Body of pancreas (tissue), 4 donors: ENCODE measurements around the gene GGN. TPM values are rescaled to one million over a fixed set of nuclear protein-coding genes. Genes with fewer than 3 reads are reported as not detected.
"Not testable (repeated sequence)": the region's sequence is repeated elsewhere in the genome, so short reads cannot be mapped to it uniquely, and the experiment has no call there.

Source experiments
- ATAC-seq: fragments of 150-250 bp; one replicate; pipeline ENCODE4 v1.9.1; 2016
- DNase-seq, 4 donors: peaks; one replicate each; pipeline ENCODE4 v3.0.0-alpha.2; 2019
- H3K27ac ChIP-seq, 4 donors: fragments of 200-600 bp; sonication (generic); 1 replicate in 3 of 4; 2 replicates in 1 of 4; pipeline versions ENCODE4 v1.5.1 to v1.6.1; 2016 to 2019; ENCODE audit warnings: mild to moderate bottlenecking in 1 of 4, mixed read lengths in 1 of 4, moderate library complexity in 1 of 4
- H3K27me3 ChIP-seq, 2 donors: fragments of 200-600 bp; sonication (generic); one replicate each; pipeline ENCODE4 v1.6.0; 2016; ENCODE audit warnings: mild to moderate bottlenecking in 1 of 2
- H3K36me3 ChIP-seq, 2 donors: fragments of 200-600 bp; sonication (generic); replicated peaks in 1 of 2; 2 replicates each; pipeline ENCODE4 v1.5.1; 2016; ENCODE audit warnings: low read depth in 2 of 2; ENCODE audit not compliant: insufficient read depth in 1 of 2
- H3K4me1 ChIP-seq: fragments of 200-600 bp; sonication (generic); one replicate; pipeline ENCODE4 v1.6.0; 2016
- H3K4me3 ChIP-seq, 2 donors: fragments of 200-600 bp; sonication (generic); 1 replicate in 1 of 2; 2 replicates in 1 of 2; pipeline ENCODE4 v1.5.1; 2016 to 2019
- H3K9me3 ChIP-seq, 3 donors: fragments of 200-600 bp; sonication (generic); 1 replicate in 2 of 3; 2 replicates in 1 of 3; pipeline ENCODE4 v1.5.1; 2016
- POLR2A ChIP-seq, 3 donors: fragments of 450-650 bp; IDR thresholded peaks; one replicate each; pipeline ENCODE4 v1.6.1; 2016; ENCODE audit warnings: antibody characterized with exemption in 3 of 3, mild to moderate bottlenecking in 2 of 3
- WGBS, 2 donors: methylation state at CpG; one replicate each; pipeline ENCODE4 v1.1.5; 2017; 5-methylcytosine and 5-hydroxymethylcytosine counted together
- intact Hi-C: fragments of 100-400 bp; cut with DNase I; formaldehyde crosslinking; loops from one replicate; pipeline ENCODE4 v1.15.1; 2023
- total RNA-seq, 2 donors: library from RNA; depleted of rRNA; stranded (reverse); fragments of >200 nt; gene quantifications; one replicate each; pipeline ENCODE4 v1.1.0, GENCODE V29; 2016
- TF ChIP-seq, protein P1 (sequence below), 7 experiments: fragments of 450-650 bp in 4 of 7; fragments of 200-600 bp in 3 of 7; sonication (generic) in 3 of 7; IDR thresholded peaks; one replicate each; pipeline ENCODE4 v1.5.1; 2016 to 2019; ENCODE audit warnings: antibody characterized with exemption in 7 of 7

GGN gene
- total RNA-seq, 2 donors from 2014 or later, result 0.78 TPM; not detected in 1

DNA sequence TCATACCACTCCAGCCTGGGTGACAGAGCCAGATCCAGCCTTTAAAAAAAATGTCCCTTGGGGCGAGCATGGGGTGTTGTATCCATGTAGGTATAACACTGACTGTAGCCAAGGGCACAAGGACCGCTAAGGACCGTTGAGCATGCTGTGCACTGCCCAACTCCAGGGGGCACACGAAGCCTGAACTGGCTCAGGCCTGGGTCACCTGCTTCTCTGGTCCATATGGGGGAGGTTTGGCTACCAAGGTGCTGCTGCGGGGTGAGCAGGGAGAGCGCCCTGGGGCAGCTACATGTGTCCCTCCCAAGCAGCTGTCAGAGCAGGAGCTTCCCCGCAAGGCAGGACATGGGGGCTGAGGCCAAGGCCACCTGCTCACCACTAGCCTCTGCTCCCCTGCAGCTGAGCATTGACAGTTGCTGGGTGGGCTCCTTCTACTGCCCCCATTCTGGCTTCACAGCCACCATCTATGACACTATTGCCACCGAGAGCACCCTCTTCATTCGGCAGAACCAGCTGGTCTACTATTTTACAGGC is 35.9 kb downstream of the GGN start:
- 57 to 61% methylated on average over 6 to 9 of the region's 9 CpGs for WGBS, 2 donors
- no peak for TF ChIP-seq POLR2A (IDR thresholded peaks at IDR 0.05)
- TF ChIP-seq, protein P1, sequence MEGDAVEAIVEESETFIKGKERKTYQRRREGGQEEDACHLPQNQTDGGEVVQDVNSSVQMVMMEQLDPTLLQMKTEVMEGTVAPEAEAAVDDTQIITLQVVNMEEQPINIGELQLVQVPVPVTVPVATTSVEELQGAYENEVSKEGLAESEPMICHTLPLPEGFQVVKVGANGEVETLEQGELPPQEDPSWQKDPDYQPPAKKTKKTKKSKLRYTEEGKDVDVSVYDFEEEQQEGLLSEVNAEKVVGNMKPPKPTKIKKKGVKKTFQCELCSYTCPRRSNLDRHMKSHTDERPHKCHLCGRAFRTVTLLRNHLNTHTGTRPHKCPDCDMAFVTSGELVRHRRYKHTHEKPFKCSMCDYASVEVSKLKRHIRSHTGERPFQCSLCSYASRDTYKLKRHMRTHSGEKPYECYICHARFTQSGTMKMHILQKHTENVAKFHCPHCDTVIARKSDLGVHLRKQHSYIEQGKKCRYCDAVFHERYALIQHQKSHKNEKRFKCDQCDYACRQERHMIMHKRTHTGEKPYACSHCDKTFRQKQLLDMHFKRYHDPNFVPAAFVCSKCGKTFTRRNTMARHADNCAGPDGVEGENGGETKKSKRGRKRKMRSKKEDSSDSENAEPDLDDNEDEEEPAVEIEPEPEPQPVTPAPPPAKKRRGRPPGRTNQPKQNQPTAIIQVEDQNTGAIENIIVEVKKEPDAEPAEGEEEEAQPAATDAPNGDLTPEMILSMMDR (IDR thresholded peaks at IDR 0.05), result no peak
- no peaks in the 10 kb centered on the region for H3K9me3 ChIP-seq
- no peak for ATAC-seq
- no peaks in the 10 kb centered on the region for H3K27me3 ChIP-seq
- no peak for DNase-seq
- no peak overlapping the region for H3K4me3 ChIP-seq
- intact Hi-C loops, result no loop called here
- H3K27ac ChIP-seq, result no peak overlapping the region
- no peaks in the 10 kb centered on the region for H3K4me1 ChIP-seq
- H3K36me3 ChIP-seq, result no peaks in the 10 kb centered on the region

- no peak for ATAC-seq
- DNase-seq, result no peak
- WGBS, 2 donors, result 69 to 72% methylated on average over 3 of the region's 3 CpGs
Measured at GRCh38 chr19:38350883-38351282, 37.0 kb downstream of the GGN start.

GRCh38 chr19:38346837-38347236 is 41.0 kb downstream of the GGN start:
- Histone ChIP-seq H3K4me3 (no peak overlapping the region), H3K27me3 (no peaks in the 10 kb centered on the region), H3K36me3 (no peaks in the 10 kb centered on the region), H3K27ac (no peak overlapping the region), H3K9me3 (no peaks in the 10 kb centered on the region), H3K4me1 (no peaks in the 10 kb centered on the region)
- ATAC-seq (no peak), DNase-seq (no peak)
- 78% methylated on average over 4 of the region's 4 CpGs for WGBS, 2 donors
- TF ChIP-seq, protein P1 (IDR thresholded peaks at IDR 0.05), result no peak
- TF ChIP-seq POLR2A (IDR thresholded peaks at IDR 0.05), result no peak
- intact Hi-C loops, result no loop called here

More at GRCh38 chr19:38350883-38351282, 37.0 kb downstream of the GGN start:
- Histone ChIP-seq H3K27me3 (no peaks in the 10 kb centered on the region), H3K27ac (no peak overlapping the region), H3K4me3 (no peak overlapping the region), H3K36me3 (no peaks in the 10 kb centered on the region), H3K4me1 (no peaks in the 10 kb centered on the region), H3K9me3 (no peaks in the 10 kb centered on the region)
- intact Hi-C loops, result no loop called here
- TF ChIP-seq, protein P1 (IDR thresholded peaks at IDR 0.05), result no peak
- no peak for TF ChIP-seq POLR2A (IDR thresholded peaks at IDR 0.05)

DNA sequence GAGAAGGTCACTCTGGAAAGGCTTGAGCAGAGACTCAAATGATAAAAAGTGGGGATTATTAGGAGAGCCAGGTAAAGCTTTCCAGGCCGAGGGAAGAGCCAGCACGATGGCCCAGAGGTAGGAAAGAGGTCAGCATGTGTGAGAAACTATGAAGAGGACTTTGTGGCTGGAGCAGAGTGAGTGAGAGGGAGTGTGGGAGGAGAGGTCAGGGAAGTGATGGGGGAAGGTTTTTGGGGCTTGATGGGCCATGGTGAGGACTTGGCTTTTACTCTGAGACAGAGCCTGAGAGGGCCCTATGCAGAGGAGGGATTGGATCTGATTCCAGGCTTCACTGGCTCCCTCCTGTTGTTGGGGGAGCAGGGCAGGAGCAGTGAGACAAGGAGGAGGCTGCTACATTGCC is 46.9 kb downstream of the GGN start:
- intact Hi-C loops, result no loop called here
- H3K27me3 ChIP-seq, result no peaks in the 10 kb centered on the region
- TF ChIP-seq, protein P1 (IDR thresholded peaks at IDR 0.05), result no peak
- TF ChIP-seq POLR2A (IDR thresholded peaks at IDR 0.05), result no peak
- H3K36me3 ChIP-seq, result no peaks in the 10 kb centered on the region
- H3K9me3 ChIP-seq, result no peaks in the 10 kb centered on the region
- H3K4me3 ChIP-seq, result no peak overlapping the region
- H3K4me1 ChIP-seq, result peaks cover 11% of the 10 kb centered on the region
- no peak overlapping the region for H3K27ac ChIP-seq
- DNase-seq, result no peak
- 92 to 93% methylated on average over 2 of the region's 2 CpGs for WGBS, 2 donors
- no peak for ATAC-seq

DNA sequence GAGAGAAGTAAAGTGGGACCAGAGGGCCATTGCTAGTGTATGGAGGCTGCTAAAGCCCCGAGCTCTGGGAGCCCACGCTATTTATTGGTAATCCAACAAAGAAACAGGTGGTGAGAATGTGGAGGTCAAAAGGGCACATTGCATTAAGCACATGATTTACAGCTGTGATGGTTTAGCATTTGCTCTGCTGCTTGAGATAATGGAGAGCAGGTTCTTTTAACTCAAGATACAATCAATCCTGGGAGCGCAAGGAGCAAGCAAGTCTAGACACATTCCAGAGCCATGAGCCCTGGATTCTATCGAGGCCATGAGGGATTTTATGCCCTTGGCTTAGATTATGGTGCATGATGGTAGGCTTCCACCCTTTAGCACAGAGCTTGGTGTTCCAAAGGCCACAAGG is 48.8 kb downstream of the GGN start:
- 48 to 74% methylated on average over 2 to 4 of the region's 4 CpGs for WGBS, 2 donors
- H3K9me3 ChIP-seq, H3K27me3 ChIP-seq, H3K27ac ChIP-seq, DNase-seq, H3K4me3 ChIP-seq, H3K36me3 ChIP-seq, ATAC-seq: not testable (repeated sequence)
- intact Hi-C loops, result loop anchor here (5.0 kb wide), 1 partner anchor 33 kb away; the partner anchor contains the start of gene PSMD8
- H3K4me1 ChIP-seq, result peaks cover 11% of the 10 kb centered on the region
